HFF-Myc (cell line): ENCODE measurements around the gene INSRR.

Source experiments
- DNase-seq: peaks from one replicate; pipeline ENCODE4 v3.0.0-alpha.2; 2011; ENCODE audit warnings: low read depth; ENCODE audit errors: extremely low read depth
- H3K4me3 ChIP-seq: replicated peaks from 2 replicates; pipeline ENCODE4 v1.5.1; 2011; ENCODE audit warnings: low read depth, mild to moderate bottlenecking, control low read depth, low read length
- TF ChIP-seq, protein P1 (sequence below): IDR thresholded peaks from 2 replicates; pipeline ENCODE4 v1.5.1; 2012; ENCODE audit warnings: mild to moderate bottlenecking, low read depth, low read length, control low read depth; ENCODE audit errors: missing control alignments

Gene INSRR

DNA sequence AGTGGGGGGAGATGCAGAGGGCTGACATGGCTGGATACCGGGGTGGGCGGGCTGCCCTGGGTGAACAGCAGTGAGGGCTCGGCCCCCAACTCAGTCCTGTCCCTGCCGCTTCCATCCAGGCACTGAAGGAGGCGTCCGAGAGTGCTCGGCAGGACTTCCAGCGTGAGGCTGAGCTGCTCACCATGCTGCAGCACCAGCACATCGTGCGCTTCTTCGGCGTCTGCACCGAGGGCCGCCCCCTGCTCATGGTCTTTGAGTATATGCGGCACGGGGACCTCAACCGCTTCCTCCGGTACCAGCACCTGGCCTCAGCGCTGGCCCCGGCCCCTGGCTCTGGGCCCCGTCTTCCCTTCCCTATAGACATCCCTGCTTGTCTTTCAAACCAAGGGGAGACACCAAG, 17.4 kb upstream of the INSRR start:
- DNase-seq, result no peak
- TF ChIP-seq, protein P1, sequence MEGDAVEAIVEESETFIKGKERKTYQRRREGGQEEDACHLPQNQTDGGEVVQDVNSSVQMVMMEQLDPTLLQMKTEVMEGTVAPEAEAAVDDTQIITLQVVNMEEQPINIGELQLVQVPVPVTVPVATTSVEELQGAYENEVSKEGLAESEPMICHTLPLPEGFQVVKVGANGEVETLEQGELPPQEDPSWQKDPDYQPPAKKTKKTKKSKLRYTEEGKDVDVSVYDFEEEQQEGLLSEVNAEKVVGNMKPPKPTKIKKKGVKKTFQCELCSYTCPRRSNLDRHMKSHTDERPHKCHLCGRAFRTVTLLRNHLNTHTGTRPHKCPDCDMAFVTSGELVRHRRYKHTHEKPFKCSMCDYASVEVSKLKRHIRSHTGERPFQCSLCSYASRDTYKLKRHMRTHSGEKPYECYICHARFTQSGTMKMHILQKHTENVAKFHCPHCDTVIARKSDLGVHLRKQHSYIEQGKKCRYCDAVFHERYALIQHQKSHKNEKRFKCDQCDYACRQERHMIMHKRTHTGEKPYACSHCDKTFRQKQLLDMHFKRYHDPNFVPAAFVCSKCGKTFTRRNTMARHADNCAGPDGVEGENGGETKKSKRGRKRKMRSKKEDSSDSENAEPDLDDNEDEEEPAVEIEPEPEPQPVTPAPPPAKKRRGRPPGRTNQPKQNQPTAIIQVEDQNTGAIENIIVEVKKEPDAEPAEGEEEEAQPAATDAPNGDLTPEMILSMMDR, result no peak
- H3K4me3 ChIP-seq, result no peak overlapping the region

DNA sequence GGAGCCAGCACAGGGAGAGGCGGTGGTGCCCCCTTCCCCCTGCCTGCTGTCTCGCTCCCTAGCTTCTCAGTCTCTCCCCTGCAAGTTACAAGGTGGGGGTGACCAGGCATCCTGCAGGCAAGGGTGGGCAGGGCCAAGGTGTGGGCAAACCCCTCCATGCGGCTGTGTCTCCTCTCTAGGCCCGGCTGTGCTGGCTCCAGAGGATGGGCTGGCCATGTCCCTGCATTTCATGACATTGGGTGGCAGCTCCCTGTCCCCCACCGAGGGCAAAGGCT, 16.4 kb upstream of the INSRR start:
- TF ChIP-seq, protein P1, result no peak

DNA sequence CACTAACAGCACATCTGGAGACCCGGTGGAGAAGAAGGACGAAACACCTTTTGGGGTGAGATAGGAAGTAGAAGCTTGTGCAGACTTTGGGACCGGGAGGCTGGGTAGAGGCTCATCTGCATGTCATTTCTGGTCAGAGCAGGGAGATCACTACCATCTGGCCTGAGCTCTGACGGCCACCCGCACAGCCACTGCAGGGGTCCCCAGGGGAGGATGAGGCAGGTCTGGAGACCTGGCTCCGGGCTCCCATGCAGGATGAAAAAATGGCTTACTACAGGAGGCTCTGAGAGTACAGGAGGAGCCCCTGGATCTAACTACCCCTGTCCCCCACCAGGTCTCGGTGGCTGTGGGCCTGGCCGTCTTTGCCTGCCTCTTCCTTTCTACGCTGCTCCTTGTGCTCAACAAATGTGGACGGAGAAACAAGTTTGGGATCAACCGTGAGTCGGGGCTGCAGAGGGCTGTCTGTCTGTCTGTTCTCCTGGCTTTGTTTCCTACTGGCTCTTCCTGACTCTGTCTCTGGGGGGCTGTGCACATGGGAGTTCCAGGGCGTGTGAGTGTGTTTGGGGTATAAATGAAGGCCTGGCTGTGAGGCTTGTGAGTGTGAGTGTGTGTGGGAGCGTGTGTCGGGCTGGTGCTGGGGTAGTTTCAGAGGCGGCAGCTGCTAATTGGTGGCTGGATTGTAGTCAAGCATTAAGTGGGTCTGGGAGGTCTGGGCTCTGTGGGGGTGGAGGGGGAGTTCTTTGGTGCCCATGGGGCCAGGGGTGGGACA, 15.8 kb upstream of the INSRR start:
- H3K4me3 ChIP-seq, result no peak overlapping the region
- DNase-seq, result no peak
- TF ChIP-seq, protein P1, result no peak

More for the DNA sequence above, 16.4 kb upstream of the INSRR start:
- DNase-seq, result no peak
- no peak overlapping the region for H3K4me3 ChIP-seq

DNA sequence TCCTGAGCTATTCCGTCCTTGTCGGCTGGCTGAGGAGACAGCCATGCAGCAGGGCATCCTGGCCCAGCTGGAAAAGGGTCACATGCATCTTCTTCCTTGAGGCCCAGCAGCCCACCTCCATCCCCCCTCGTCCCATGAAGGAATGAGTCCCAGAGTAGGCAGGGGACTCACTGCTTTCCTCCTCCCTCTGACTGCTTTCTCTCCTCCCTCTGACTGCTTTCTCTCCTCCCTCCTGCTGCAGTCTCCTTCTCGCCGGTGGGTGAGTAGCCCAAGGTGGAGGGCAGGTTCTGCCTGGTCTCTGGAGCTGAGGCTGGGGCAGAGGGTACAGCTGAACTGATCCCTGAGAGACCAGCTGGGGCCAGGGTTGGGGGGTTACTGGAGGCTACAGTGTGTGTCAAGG, 15.2 kb upstream of the INSRR start:
- DNase-seq, result no peak
- TF ChIP-seq, protein P1, result no peak

DNA sequence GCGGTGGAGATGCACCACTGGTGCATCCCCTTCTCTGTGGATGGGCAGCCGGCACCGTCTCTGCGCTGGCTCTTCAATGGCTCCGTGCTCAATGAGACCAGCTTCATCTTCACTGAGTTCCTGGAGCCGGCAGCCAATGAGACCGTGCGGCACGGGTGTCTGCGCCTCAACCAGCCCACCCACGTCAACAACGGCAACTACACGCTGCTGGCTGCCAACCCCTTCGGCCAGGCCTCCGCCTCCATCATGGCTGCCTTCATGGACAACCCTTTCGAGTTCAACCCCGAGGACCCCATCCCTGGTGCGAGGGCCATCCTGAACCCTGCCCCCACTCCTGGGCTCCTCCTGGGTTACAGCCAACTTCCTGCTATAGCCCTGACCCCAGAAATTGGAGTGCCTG, 14.7 kb upstream of the INSRR start:
- TF ChIP-seq, protein P1, result no peak
- no peak overlapping the region for H3K4me3 ChIP-seq
- no peak for DNase-seq

More for the DNA sequence above, 15.2 kb upstream of the INSRR start:
- no peak overlapping the region for H3K4me3 ChIP-seq

DNA sequence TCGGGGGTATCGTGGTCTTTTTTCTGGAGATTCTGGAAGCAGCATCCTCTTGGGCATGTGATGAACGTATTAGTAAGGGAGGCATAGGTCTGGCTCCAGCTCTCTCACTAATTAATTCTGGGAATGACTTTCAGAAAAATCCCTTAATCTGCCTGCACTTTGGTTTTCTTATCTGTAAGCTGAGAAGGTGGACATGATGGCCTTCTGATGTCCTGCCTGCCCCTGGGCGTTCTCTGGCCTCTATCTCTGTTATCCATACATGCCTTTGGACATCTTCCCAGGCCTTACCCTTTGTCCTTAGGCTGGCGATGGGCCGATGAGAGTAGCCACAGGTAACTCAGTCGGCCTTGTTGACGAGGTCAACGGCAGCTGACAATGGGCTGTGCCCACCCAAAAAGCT, 10.5 kb upstream of the INSRR start:
- DNase-seq, result no peak
- H3K4me3 ChIP-seq, result no peak overlapping the region
- TF ChIP-seq, protein P1, result no peak

DNA sequence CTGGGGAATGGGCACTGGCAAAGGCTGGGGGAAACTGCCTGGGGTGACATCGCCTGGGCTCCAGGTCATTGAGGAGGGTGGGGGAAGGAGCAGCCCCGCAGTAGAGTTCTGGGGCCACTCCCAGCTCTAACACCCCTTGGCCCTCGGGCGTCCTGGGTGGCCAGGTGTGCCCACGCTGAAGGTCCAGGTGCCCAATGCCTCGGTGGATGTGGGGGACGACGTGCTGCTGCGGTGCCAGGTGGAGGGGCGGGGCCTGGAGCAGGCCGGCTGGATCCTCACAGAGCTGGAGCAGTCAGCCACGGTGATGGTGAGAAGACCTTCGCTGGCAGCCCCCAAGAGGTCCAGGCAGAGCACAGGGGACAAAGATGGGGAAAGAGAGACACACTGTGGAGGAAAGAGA, 9.4 kb upstream of the INSRR start:
- H3K4me3 ChIP-seq, result no peak overlapping the region
- DNase-seq, result no peak
- TF ChIP-seq, protein P1, result no peak
